GM18499 (cell line): ENCODE data around the gene ATXN7.

Source experiments
- ATAC-seq: cut with Tn5 transposase; IDR thresholded peaks from one replicate; pipeline ENCODE4 v1.9.1; 2021; ENCODE audit warnings: moderate number of reproducible peaks; ENCODE audit not compliant: insufficient read depth, unreplicated experiment

ATXN7 gene

GRCh38 chr3:64038253-64038767 lies 174.6 kb downstream of the ATXN7 start:
- no peak for ATAC-seq

- ATAC-seq = no peak
These were observed 175.7 kb downstream of the ATXN7 start for GRCh38 chr3:64039332-64039731.

- no peak for ATAC-seq
These were observed 176.5 kb downstream of the ATXN7 start for GRCh38 chr3:64039981-64040733.

- no peak for ATAC-seq
These were observed 179.3 kb downstream of the ATXN7 start for GRCh38 chr3:64042952-64043351.

GRCh38 chr3:64046592-64046991 lies 182.9 kb downstream of the ATXN7 start:
- no peak for ATAC-seq

- ATAC-seq = no peak
These were observed 183.4 kb downstream of the ATXN7 start for GRCh38 chr3:64046996-64047594.

GRCh38 chr3:64047787-64048186 lies 184.1 kb downstream of the ATXN7 start:
- no peak for ATAC-seq

- ATAC-seq = no peak
These were observed 185.0 kb downstream of the ATXN7 start for GRCh38 chr3:64048631-64049061.

GRCh38 chr3:64049136-64049535 lies 185.5 kb downstream of the ATXN7 start:
- no peak for ATAC-seq

- no peak for ATAC-seq
These were observed 186.2 kb downstream of the ATXN7 start for GRCh38 chr3:64049832-64050231.
